ENCODE measurements around the gene MCU.

GRCh38 chr10:72649291-72649690, 42.7 kb upstream of the MCU start:
- TF ChIP-seq CTCF (IDR thresholded peaks at IDR 0.05) (no peak), EZH2 (IDR thresholded peaks at IDR 0.05; ENCODE audit: borderline replicate concordance, insufficient read depth, low read depth, low read length, poor library complexity, severe bottlenecking) (no peak)

All from B cell (primary cell).